ENCODE measurements around the gene SYT2.

Gene SYT2

DNA sequence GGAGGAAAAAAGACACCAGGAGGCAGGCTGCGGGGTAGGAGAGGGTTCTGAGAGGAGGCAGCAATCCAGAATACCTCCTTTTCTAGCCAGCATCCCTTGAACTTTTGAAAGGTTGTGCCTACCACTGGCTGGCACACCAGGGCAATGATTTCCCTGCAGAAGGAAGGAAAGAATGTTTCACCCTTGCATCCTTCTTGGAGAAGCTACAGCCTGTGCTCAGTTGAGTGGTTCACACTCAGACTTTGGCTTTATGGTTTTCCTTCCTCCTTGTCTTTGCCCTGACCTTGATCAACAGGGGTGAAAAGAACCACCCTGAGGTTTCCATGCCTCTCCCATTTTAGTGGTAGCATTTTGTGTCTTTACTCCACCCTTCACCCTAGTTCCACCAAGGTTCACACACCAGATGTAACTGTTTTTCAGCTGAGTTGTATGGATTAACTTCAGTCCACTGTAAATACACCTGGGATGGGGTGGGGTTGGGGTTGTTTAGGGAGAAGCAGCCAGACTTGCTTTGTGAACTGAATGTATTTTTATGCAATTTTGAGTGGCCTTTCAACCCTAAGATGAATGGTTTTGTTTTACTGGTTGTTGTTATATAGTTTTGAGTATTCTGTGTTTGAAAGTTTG lies 122.3 kb downstream of the SYT2 start:
- Histone ChIP-seq H3K79me2 (ENCODE audit: control insufficient read depth, low read length) (no peaks in the 10 kb centered on the region), H3K4me2 (ENCODE audit: low read length) (no peak overlapping the region), H3K27ac (ENCODE audit: low read depth, low read length) (no peak overlapping the region), H3F3A (ENCODE audit: control insufficient read depth, insufficient read depth) (no peaks in the 10 kb centered on the region), H3K9me3 (ENCODE audit: control insufficient read depth, insufficient read depth, low read length) (no peaks in the 10 kb centered on the region), H3K36me3 (ENCODE audit: control insufficient read depth, low read length) (no peaks in the 10 kb centered on the region), H3K9me2 (replicated peaks; ENCODE audit: control insufficient read depth, low read length) (no peaks in the 10 kb centered on the region), H3K4me1 (ENCODE audit: control insufficient read depth, low read length) (peaks cover 20% of the 10 kb centered on the region), H4K20me1 (ENCODE audit: control insufficient read depth, insufficient read depth, low read depth, low read length) (no peaks in the 10 kb centered on the region; the same call in 1 of the 2 replicates), H3K27me3 (ENCODE audit: control insufficient read depth, low read length) (no peaks in the 10 kb centered on the region), H3K4me3 (ENCODE audit: low read length) (no peak overlapping the region)
- no peak for TF ChIP-seq EZH2phosphoT487 (IDR thresholded peaks at IDR 0.05; ENCODE audit: borderline replicate concordance, low read length)
- TF ChIP-seq, protein P1, sequence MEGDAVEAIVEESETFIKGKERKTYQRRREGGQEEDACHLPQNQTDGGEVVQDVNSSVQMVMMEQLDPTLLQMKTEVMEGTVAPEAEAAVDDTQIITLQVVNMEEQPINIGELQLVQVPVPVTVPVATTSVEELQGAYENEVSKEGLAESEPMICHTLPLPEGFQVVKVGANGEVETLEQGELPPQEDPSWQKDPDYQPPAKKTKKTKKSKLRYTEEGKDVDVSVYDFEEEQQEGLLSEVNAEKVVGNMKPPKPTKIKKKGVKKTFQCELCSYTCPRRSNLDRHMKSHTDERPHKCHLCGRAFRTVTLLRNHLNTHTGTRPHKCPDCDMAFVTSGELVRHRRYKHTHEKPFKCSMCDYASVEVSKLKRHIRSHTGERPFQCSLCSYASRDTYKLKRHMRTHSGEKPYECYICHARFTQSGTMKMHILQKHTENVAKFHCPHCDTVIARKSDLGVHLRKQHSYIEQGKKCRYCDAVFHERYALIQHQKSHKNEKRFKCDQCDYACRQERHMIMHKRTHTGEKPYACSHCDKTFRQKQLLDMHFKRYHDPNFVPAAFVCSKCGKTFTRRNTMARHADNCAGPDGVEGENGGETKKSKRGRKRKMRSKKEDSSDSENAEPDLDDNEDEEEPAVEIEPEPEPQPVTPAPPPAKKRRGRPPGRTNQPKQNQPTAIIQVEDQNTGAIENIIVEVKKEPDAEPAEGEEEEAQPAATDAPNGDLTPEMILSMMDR (IDR thresholded peaks at IDR 0.05; ENCODE audit: low read depth, low read length, poor library complexity, severe bottlenecking) = no peak

DNA sequence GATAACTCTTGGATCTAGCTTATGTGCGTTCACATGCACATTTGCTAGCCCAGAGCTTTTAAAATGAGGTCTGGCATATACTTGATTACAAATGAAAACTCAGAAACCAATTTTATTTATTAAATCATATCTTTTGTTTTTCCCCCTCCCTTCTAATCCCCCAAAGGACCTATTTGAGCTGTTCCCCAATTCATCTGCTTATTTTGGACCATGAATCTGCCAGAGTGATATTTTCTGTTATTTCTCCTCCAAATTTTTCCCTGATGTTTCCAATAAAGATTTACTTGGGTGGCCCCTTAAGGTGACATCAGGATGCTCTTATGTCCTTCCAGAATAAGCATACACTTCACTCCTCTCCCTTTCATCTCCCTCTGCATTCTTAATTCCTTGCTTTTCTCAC lies 123.4 kb downstream of the SYT2 start:
- Histone ChIP-seq H4K20me1 (ENCODE audit: control insufficient read depth, insufficient read depth, low read depth, low read length) (no peaks in the 10 kb centered on the region; the same call in 1 of the 2 replicates), H3K4me1 (ENCODE audit: control insufficient read depth, low read length) (peaks cover 20% of the 10 kb centered on the region), H3K27ac (ENCODE audit: low read depth, low read length) (no peak overlapping the region), H3K27me3 (ENCODE audit: control insufficient read depth, low read length) (no peaks in the 10 kb centered on the region), H3K4me2 (ENCODE audit: low read length) (no peak overlapping the region), H3K4me3 (ENCODE audit: low read length) (no peak overlapping the region), H3K9me3 (ENCODE audit: control insufficient read depth, insufficient read depth, low read length) (no peaks in the 10 kb centered on the region), H3K9me2 (replicated peaks; ENCODE audit: control insufficient read depth, low read length) (no peaks in the 10 kb centered on the region), H3K36me3 (ENCODE audit: control insufficient read depth, low read length) (no peaks in the 10 kb centered on the region), H3F3A (ENCODE audit: control insufficient read depth, insufficient read depth) (no peaks in the 10 kb centered on the region), H3K79me2 (ENCODE audit: control insufficient read depth, low read length) (no peaks in the 10 kb centered on the region)
- TF ChIP-seq, protein P1 (IDR thresholded peaks at IDR 0.05; ENCODE audit: low read depth, low read length, poor library complexity, severe bottlenecking) = no peak
- TF ChIP-seq EZH2phosphoT487 (IDR thresholded peaks at IDR 0.05; ENCODE audit: borderline replicate concordance, low read length) = no peak

DNA sequence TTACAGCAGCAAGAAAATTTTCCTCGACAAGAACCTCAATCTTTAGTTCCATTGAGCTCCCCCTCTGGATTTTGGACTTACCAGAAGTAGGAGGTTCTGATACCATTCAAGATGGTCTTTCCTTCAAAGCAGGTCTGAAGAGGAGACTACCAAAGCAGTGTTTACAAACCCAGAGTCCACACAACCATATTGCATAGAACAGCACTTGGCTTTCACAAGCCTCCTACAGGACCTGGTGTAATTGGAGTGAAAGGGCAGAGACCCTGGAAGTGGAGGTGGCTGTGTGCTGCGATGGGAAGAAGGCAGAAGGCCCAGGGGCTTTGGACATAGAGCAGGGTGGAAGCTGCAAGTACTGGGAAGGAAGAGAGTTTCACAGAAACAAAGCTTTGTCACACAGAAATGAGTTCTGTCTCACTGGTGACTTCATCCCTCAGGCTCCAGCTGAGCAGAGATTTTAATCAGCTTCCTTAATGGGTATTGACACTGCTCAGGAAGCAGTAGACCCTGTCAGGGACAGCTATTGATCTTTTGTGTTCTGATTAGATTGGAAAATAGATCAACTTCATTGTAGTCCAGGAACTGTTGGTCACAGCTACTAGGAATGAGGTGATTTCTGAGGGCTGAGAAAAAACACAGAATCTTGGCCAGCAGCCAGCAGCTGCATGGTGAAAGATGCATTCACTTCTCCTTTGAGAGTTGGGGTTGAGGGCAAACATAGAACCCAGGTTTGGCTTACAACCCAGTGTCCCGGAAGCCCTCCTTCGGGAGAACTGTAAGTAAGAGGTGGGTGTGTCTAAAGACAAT lies 124.0 kb downstream of the SYT2 start:
- Histone ChIP-seq H3K4me3 (ENCODE audit: low read length) (no peak overlapping the region), H3K27ac (ENCODE audit: low read depth, low read length) (no peak overlapping the region), H3K9me3 (ENCODE audit: control insufficient read depth, insufficient read depth, low read length) (no peaks in the 10 kb centered on the region), H3K79me2 (ENCODE audit: control insufficient read depth, low read length) (no peaks in the 10 kb centered on the region), H3K9me2 (replicated peaks; ENCODE audit: control insufficient read depth, low read length) (no peaks in the 10 kb centered on the region), H3K36me3 (ENCODE audit: control insufficient read depth, low read length) (no peaks in the 10 kb centered on the region), H3K27me3 (ENCODE audit: control insufficient read depth, low read length) (no peaks in the 10 kb centered on the region), H3K4me1 (ENCODE audit: control insufficient read depth, low read length) (peaks cover 20% of the 10 kb centered on the region), H3K4me2 (ENCODE audit: low read length) (no peak overlapping the region), H4K20me1 (ENCODE audit: control insufficient read depth, insufficient read depth, low read depth, low read length) (no peaks in the 10 kb centered on the region; the same call in 1 of the 2 replicates), H3F3A (ENCODE audit: control insufficient read depth, insufficient read depth) (no peaks in the 10 kb centered on the region)
- no peak for TF ChIP-seq EZH2phosphoT487 (IDR thresholded peaks at IDR 0.05; ENCODE audit: borderline replicate concordance, low read length)
- TF ChIP-seq, protein P1 (IDR thresholded peaks at IDR 0.05; ENCODE audit: low read depth, low read length, poor library complexity, severe bottlenecking) = no peak

Data from DOHH2 (cell line).